MCF 10A (cell line): ENCODE results near the gene RNF41. TPM values are rescaled to one million over a fixed set of nuclear protein-coding genes. Genes with fewer than 3 reads are reported as not detected.

Source experiments
- BruUV-seq: library from RNA; stranded (reverse); fragments of 400-500 nt; replicated peaks from 2 replicates; lab custom pipeline; 2021; lab: Mats Ljungman, UMichigan
- CTCF ChIA-PET: fragments of 300-600 bp; sonication (Branson Sonifier 250); formaldehyde crosslinking; extraction: SDS; loops from one replicate; lab custom pipeline; 2021; ENCODE audit warnings: antibody characterized with exemption, inconsistent platforms; lab: Yijun Ruan, JAX
- POLR2A ChIA-PET: fragments of 300-600, 350-650 bp; sonication (Branson Sonifier 250); formaldehyde crosslinking; extraction: SDS; loops from one replicate; lab custom pipeline; 2020; ENCODE audit warnings: antibody characterized with exemption, inconsistent platforms; lab: Yijun Ruan, JAX
- DNase-seq: peaks from one replicate; pipeline ENCODE4 v3.0.0-alpha.2; 2018; ENCODE audit not compliant: unreplicated experiment
- H3K27ac Mint-ChIP-seq: one replicate; pipeline ENCODE4 v1.8.0; 2022; ENCODE audit warnings: mild to moderate bottlenecking, low read depth, mixed read lengths; ENCODE audit not compliant: unreplicated experiment
- H3K27me3 Mint-ChIP-seq: one replicate; pipeline ENCODE4 v1.8.0; 2022; ENCODE audit warnings: mixed read lengths; ENCODE audit not compliant: insufficient read depth, unreplicated experiment
- H3K36me3 Mint-ChIP-seq: one replicate; pipeline ENCODE4 v1.8.0; 2022; ENCODE audit warnings: mild to moderate bottlenecking, moderate library complexity, mixed read lengths; ENCODE audit not compliant: insufficient read depth, unreplicated experiment
- H3K4me1 Mint-ChIP-seq: one replicate; pipeline ENCODE4 v1.8.0; 2022; ENCODE audit warnings: mixed read lengths; ENCODE audit not compliant: insufficient read depth, unreplicated experiment
- H3K4me3 Mint-ChIP-seq: one replicate; pipeline ENCODE4 v1.8.0; 2022; ENCODE audit warnings: mild to moderate bottlenecking, moderate library complexity, mixed read lengths; ENCODE audit not compliant: unreplicated experiment
- H3K9me3 Mint-ChIP-seq: one replicate; pipeline ENCODE4 v1.8.0; 2022; ENCODE audit warnings: mixed read lengths; ENCODE audit not compliant: unreplicated experiment
- CTCF ChIP-seq: fragments of 200-600 bp; IDR thresholded peaks from one replicate; pipeline ENCODE4 v1.8.0; 2022; ENCODE audit warnings: antibody characterized with exemption, mild to moderate bottlenecking; ENCODE audit not compliant: unreplicated experiment
- intact Hi-C: fragments of 100-400 bp; cut with micrococcal nuclease; formaldehyde crosslinking; loops from 2 replicates; pipeline ENCODE4 v1.14.1; 2022
- total RNA-seq: library from RNA; stranded (reverse); gene quantifications from 2 replicates; pipeline ENCODE4 v1.2.3, GENCODE V29; 2022

The RNF41 gene
- total RNA-seq, 1 experiment from 2014 or later, result 108 TPM

- no TSS peak for BruUV-seq
- Mint-ChIP-seq H3K4me3 (no peak overlapping the region), H3K36me3 (peaks cover 28% of the 10 kb centered on the region), H3K27ac (no peak overlapping the region), H3K4me1 (peaks cover 5% of the 10 kb centered on the region), H3K27me3 (no peaks in the 10 kb centered on the region), H3K9me3 (no peaks in the 10 kb centered on the region)
- ChIA-PET CTCF (interaction anchor here (1.3 kb wide), 1 partner anchor 45 kb away, joined by 3 read pairs; no protein-coding TSS in a partner anchor), POLR2A (no interaction called here)
- intact Hi-C loops, result no loop called here
- TF ChIP-seq CTCF, result no peak
- DNase-seq, result no peak
Measured at GRCh38 chr12:56237552-56237951, 15.8 kb upstream of the RNF41 start.

GRCh38 chr12:56236985-56237384 lies 15.3 kb upstream of the RNF41 start:
- no peak overlapping the region for H3K4me3 Mint-ChIP-seq
- intact Hi-C loops, result no loop called here
- no peaks in the 10 kb centered on the region for H3K9me3 Mint-ChIP-seq
- H3K4me1 Mint-ChIP-seq, result peaks cover 5% of the 10 kb centered on the region
- H3K36me3 Mint-ChIP-seq, result peaks cover 24% of the 10 kb centered on the region
- TF ChIP-seq CTCF, result no peak
- no TSS peak for BruUV-seq
- POLR2A ChIA-PET, result interaction anchor here (0.7 to 0.8 kb wide), 3 partner anchors 16 to 60 kb away, joined by 3 to 4 read pairs (median 3); partner anchors contain the start of gene COQ10A
- no peaks in the 10 kb centered on the region for H3K27me3 Mint-ChIP-seq
- H3K27ac Mint-ChIP-seq, result no peak overlapping the region
- no peak for DNase-seq
- CTCF ChIA-PET, result interaction anchor here (1.3 to 1.4 kb wide), 2 partner anchors 15 to 45 kb away, joined by 3 to 4 read pairs; partner anchors contain the start of gene RNF41

DNA sequence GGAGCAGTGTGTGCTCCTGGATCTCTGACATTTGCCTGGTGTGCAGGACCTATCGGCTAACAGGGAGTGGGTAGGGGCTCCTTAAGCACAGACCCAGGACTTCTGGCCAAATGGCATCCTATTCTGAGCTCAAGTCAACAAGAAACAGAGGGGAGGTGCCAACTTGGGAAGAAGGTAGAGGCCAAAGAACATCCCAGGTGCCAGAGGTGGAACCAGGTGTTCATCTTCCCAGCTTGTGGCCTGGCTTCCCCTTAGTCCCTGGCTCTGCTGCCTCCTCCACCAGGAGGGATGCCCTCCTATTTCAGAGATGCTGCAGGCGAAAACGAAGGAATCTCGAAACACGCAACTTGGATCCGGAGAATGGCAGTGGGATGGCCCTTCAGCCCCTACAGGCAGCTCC lies 14.4 kb upstream of the RNF41 start:
- H3K27ac Mint-ChIP-seq, result no peak overlapping the region
- no peaks in the 10 kb centered on the region for H3K27me3 Mint-ChIP-seq
- POLR2A ChIA-PET, result interaction anchor here (0.8 kb wide), 1 partner anchor 31 kb away, joined by 3 read pairs; the partner anchor contains the start of gene COQ10A
- intact Hi-C loops, result no loop called here
- CTCF ChIA-PET, result interaction anchor here (0.7 to 1.4 kb wide), 3 partner anchors 14 to 44 kb away, joined by 3 to 4 read pairs (median 3); partner anchors contain the start of genes ANKRD52 and RNF41
- no TSS peak for BruUV-seq
- DNase-seq, result no peak
- peaks cover 15% of the 10 kb centered on the region for H3K36me3 Mint-ChIP-seq
- H3K9me3 Mint-ChIP-seq, result no peaks in the 10 kb centered on the region
- H3K4me1 Mint-ChIP-seq, result peaks cover 5% of the 10 kb centered on the region
- no peak overlapping the region for H3K4me3 Mint-ChIP-seq
- TF ChIP-seq CTCF, result no peak

- Mint-ChIP-seq H3K27me3 (no peaks in the 10 kb centered on the region), H3K4me1 (peaks cover 5% of the 10 kb centered on the region), H3K36me3 (peaks cover 8% of the 10 kb centered on the region), H3K4me3 (no peak overlapping the region), H3K9me3 (no peaks in the 10 kb centered on the region), H3K27ac (no peak overlapping the region)
- no TSS peak for BruUV-seq
- no peak for DNase-seq
- intact Hi-C loops, result no loop called here
- ChIA-PET CTCF (interaction anchor here (0.6 to 1.9 kb wide), 5 partner anchors 9 to 28 kb away, joined by 3 to 6 read pairs (median 4); no protein-coding TSS in a partner anchor), POLR2A (interaction anchor here (2.2 kb wide), 1 partner anchor 13 kb away, joined by 11 read pairs; the partner anchor contains the start of gene RNF41)
- no peak for TF ChIP-seq CTCF
Measured at GRCh38 chr12:56234746-56235436, 13.2 kb upstream of the RNF41 start.
